Ovary (tissue), 3 donors: ENCODE measurements around the gene CSN1S1.

Source experiments
- EP300 ChIP-seq: sonication (generic); formaldehyde crosslinking; IDR thresholded peaks from one replicate; pipeline ENCODE4 v1.6.1; 2017; ENCODE audit warnings: antibody characterized with exemption
- POLR2A ChIP-seq: fragments of 450-650 bp; IDR thresholded peaks from one replicate; pipeline ENCODE4 v1.6.1; 2017; ENCODE audit warnings: antibody characterized with exemption, mild to moderate bottlenecking, moderate library complexity
- TF ChIP-seq, protein P1 (sequence below), 3 donors: fragments of 450-650 bp in 2 of 3; fragments of 200-600 bp in 1 of 3; IDR thresholded peaks; one replicate each; pipeline versions ENCODE4 v1.5.1 to v1.8.0; 2016 to 2022; ENCODE audit warnings: antibody characterized with exemption in 3 of 3, mild to moderate bottlenecking in 1 of 3
- donor health status: DM: no; HTN: no; CAD: no.

DNA sequence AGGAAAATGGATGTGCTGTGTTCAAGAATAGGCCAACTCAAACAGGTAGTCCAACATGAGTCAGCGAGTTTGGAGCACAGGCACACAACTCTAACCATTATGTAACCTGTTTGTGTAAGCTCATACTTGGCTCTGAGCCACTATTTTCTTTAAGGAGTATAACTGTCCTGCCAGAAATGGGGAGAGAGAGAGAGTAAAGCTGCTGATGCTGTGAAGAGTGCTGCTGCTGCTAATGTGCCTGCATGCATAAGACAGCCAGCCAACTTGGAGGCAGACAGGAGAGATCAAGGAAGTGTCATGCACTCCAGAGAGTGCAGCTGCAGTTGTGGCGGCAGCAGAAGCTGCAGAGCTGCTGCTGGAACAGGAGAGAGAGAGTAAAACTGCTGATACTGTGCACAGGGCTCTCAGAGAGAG, 53.2 kb downstream of the CSN1S1 start:
- TF ChIP-seq, protein P1, sequence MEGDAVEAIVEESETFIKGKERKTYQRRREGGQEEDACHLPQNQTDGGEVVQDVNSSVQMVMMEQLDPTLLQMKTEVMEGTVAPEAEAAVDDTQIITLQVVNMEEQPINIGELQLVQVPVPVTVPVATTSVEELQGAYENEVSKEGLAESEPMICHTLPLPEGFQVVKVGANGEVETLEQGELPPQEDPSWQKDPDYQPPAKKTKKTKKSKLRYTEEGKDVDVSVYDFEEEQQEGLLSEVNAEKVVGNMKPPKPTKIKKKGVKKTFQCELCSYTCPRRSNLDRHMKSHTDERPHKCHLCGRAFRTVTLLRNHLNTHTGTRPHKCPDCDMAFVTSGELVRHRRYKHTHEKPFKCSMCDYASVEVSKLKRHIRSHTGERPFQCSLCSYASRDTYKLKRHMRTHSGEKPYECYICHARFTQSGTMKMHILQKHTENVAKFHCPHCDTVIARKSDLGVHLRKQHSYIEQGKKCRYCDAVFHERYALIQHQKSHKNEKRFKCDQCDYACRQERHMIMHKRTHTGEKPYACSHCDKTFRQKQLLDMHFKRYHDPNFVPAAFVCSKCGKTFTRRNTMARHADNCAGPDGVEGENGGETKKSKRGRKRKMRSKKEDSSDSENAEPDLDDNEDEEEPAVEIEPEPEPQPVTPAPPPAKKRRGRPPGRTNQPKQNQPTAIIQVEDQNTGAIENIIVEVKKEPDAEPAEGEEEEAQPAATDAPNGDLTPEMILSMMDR (IDR thresholded peaks at IDR 0.05) = no peak
- no peak for TF ChIP-seq POLR2A
- TF ChIP-seq EP300 = no peak
